HepG2 (cell line): ENCODE results near the gene POU2F2. TPM values are rescaled to one million over a fixed set of nuclear protein-coding genes. Genes with fewer than 3 reads are reported as not detected.

Experiments used
- IKZF1 ChIP-seq: fragments of 450-650 bp; IDR thresholded peaks from 2 replicates; pipeline ENCODE4 v1.7.1; 2016
- KDM2A ChIP-seq: sonication (generic); formaldehyde crosslinking; IDR thresholded peaks from 2 replicates; pipeline ENCODE4 v1.4.0; 2020; ENCODE audit warnings: low read depth, missing genetic modification reagents, borderline replicate concordance
- MYNN ChIP-seq: sonication (generic); formaldehyde crosslinking; IDR thresholded peaks from 2 replicates; pipeline ENCODE4 v1.4.0; 2020; ENCODE audit warnings: mild to moderate bottlenecking, low read depth, missing genetic modification reagents
- NR1H2 ChIP-seq: sonication (generic); formaldehyde crosslinking; IDR thresholded peaks from 2 replicates; pipeline ENCODE4 v1.8.1; 2022; ENCODE audit warnings: low read depth, missing genetic modification reagents, borderline replicate concordance
- PAX8 ChIP-seq: sonication (generic); formaldehyde crosslinking; IDR thresholded peaks from 2 replicates; pipeline ENCODE4 v1.8.0; 2022; ENCODE audit warnings: mild to moderate bottlenecking, missing genetic modification reagents, borderline replicate concordance
- SIN3A ChIP-seq: IDR thresholded peaks from 2 replicates; pipeline ENCODE4 v1.6.1; 2011; ENCODE audit warnings: low read depth, mild to moderate bottlenecking, control low read depth, low read length, borderline replicate concordance
- ZNF160 ChIP-seq: sonication (generic); formaldehyde crosslinking; IDR thresholded peaks from 2 replicates; pipeline ENCODE4 v1.8.0; 2022; ENCODE audit warnings: mild to moderate bottlenecking, inconsistent platforms, missing genetic modification reagents
- ZNF430 ChIP-seq: sonication (generic); formaldehyde crosslinking; IDR thresholded peaks from 2 replicates; pipeline ENCODE4 v1.9.0; 2021; ENCODE audit warnings: mild to moderate bottlenecking, missing genetic modification reagents
- ZNF703 ChIP-seq: sonication (generic); formaldehyde crosslinking; IDR thresholded peaks from 2 replicates; pipeline ENCODE4 v1.5.1; 2020; ENCODE audit warnings: missing genetic modification reagents, mild to moderate bottlenecking, moderate library complexity, borderline replicate concordance
- polyA plus RNA-seq, 8 experiments: library from polyadenylated mRNA; depleted of rRNA in 3 of 8; stranded (reverse) in 7 of 8; unstranded in 1 of 8; fragments of >200 nt; fragmentation: Illumina TruSeq in 4 of 8; extraction: Trizol in 4 of 8; gene quantifications; 2 replicates each; pipeline versions ENCODE4 v1.2.1 to v1.2.3, GENCODE V29; 2011 to 2016; ENCODE audit warnings: low read depth in 4 of 8, missing spikeins in 1 of 8, mixed read lengths in 1 of 8; ENCODE audit not compliant: insufficient read depth in 1 of 8
- total RNA-seq, 5 experiments: library from RNA; depleted of rRNA; stranded (reverse); fragments of >200 nt; fragmentation: Illumina TruSeq; extraction: Trizol; gene quantifications; 2 replicates each; pipeline ENCODE4 v1.2.3, GENCODE V29; 2016; ENCODE audit warnings: low read depth in 1 of 5
- TF ChIP-seq, protein P1 (sequence below): sonication (generic); formaldehyde crosslinking; IDR thresholded peaks from 2 replicates; pipeline ENCODE4 v1.5.0; 2020; ENCODE audit warnings: mild to moderate bottlenecking, missing genetic modification reagents, borderline replicate concordance
- TF ChIP-seq, protein P2 (sequence below): sonication (generic); formaldehyde crosslinking; IDR thresholded peaks from 2 replicates; pipeline ENCODE4 v1.4.0; 2020; ENCODE audit warnings: missing genetic modification reagents
- TF ChIP-seq, protein P3 (sequence below): sonication (generic); formaldehyde crosslinking; IDR thresholded peaks from 2 replicates; pipeline ENCODE4 v1.4.0; 2020; ENCODE audit warnings: mild to moderate bottlenecking, missing genetic modification reagents
- TF ChIP-seq, protein P4 (sequence below): sonication (generic); formaldehyde crosslinking; IDR thresholded peaks from 2 replicates; pipeline ENCODE4 v1.8.0; 2022; ENCODE audit warnings: low read depth, missing genetic modification reagents
- TF ChIP-seq, protein P5 (sequence below): conservative IDR thresholded peaks from 2 replicates; pipeline ENCODE4 v1.6.1; 2018; ENCODE audit warnings: missing genetic modification reagents

POU2F2 gene
- total and polyA plus RNA-seq, 2 of the 13 experiments (the other 11 are each of a cell fraction or from before 2014, with no cell fraction given) = 0.09 to 0.17 TPM

DNA sequence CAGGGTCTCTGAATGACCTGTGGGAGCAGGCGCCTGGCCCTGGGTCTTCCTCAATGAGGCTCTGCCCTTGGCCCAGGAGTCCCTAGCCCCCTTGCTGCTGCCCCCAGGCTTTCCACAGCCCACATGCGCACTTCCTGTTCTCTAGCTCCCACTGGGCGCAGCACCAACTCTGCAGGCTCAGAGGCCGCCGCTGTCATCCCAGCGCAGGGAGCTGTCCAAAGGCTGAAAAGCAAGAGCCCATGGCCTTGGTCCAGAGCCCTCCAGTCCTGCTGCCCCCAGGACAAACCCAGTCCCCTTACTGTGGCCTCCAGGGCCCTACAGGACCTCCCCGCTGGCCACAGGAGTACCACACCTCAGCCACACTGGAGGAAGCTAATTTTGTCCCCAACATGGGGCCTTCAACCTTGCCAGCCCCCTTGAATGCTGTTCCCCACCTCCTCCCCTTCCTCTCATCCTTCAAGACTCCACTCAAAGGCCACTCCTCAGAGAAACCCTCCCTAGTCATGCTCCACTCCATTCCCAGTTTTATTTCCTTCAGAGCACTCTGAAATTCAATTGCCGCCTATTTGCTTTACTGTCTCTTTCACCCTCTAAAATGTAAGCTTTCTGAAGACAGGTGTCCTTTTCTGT, 8.0 kb upstream of the POU2F2 start (continued):
- TF ChIP-seq KDM2A (peak; percentile 53; the same call in 1 of the 2 replicates), MYNN (CRISPR knock-in tag) (no peak), PAX8 (CRISPR knock-in tag) (no peak), ZNF160 (0 out of 2 replicates have a peak, but pooled peaks have one; percentile 39), IKZF1 (no peak), SIN3A (peak; percentile 76; the same call in 1 of the 2 replicates), NR1H2 (CRISPR knock-in tag) (no peak), ZNF703 (CRISPR knock-in tag) (no peak), ZNF430 (CRISPR knock-in tag) (peak; percentile 57; the same call in 1 of the 2 replicates)
- TF ChIP-seq, protein P1, sequence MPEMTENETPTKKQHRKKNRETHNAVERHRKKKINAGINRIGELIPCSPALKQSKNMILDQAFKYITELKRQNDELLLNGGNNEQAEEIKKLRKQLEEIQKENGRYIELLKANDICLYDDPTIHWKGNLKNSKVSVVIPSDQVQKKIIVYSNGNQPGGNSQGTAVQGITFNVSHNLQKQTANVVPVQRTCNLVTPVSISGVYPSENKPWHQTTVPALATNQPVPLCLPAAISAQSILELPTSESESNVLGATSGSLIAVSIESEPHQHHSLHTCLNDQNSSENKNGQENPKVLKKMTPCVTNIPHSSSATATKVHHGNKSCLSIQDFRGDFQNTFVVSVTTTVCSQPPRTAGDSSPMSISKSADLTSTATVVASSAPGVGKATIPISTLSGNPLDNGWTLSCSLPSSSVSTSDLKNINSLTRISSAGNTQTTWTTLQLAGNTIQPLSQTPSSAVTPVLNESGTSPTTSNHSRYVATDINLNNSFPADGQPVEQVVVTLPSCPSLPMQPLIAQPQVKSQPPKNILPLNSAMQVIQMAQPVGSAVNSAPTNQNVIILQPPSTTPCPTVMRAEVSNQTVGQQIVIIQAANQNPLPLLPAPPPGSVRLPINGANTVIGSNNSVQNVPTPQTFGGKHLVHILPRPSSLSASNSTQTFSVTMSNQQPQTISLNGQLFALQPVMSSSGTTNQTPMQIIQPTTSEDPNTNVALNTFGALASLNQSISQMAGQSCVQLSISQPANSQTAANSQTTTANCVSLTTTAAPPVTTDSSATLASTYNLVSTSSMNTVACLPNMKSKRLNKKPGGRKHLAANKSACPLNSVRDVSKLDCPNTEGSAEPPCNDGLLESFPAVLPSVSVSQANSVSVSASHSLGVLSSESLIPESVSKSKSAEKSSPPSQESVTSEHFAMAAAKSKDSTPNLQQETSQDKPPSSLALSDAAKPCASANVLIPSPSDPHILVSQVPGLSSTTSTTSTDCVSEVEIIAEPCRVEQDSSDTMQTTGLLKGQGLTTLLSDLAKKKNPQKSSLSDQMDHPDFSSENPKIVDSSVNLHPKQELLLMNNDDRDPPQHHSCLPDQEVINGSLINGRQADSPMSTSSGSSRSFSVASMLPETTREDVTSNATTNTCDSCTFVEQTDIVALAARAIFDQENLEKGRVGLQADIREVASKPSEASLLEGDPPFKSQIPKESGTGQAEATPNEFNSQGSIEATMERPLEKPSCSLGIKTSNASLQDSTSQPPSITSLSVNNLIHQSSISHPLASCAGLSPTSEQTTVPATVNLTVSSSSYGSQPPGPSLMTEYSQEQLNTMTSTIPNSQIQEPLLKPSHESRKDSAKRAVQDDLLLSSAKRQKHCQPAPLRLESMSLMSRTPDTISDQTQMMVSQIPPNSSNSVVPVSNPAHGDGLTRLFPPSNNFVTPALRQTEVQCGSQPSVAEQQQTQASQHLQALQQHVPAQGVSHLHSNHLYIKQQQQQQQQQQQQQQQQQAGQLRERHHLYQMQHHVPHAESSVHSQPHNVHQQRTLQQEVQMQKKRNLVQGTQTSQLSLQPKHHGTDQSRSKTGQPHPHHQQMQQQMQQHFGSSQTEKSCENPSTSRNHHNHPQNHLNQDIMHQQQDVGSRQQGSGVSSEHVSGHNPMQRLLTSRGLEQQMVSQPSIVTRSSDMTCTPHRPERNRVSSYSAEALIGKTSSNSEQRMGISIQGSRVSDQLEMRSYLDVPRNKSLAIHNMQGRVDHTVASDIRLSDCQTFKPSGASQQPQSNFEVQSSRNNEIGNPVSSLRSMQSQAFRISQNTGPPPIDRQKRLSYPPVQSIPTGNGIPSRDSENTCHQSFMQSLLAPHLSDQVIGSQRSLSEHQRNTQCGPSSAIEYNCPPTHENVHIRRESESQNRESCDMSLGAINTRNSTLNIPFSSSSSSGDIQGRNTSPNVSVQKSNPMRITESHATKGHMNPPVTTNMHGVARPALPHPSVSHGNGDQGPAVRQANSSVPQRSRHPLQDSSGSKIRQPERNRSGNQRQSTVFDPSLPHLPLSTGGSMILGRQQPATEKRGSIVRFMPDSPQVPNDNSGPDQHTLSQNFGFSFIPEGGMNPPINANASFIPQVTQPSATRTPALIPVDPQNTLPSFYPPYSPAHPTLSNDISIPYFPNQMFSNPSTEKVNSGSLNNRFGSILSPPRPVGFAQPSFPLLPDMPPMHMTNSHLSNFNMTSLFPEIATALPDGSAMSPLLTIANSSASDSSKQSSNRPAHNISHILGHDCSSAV (CRISPR knock-in tag) = no peak
- TF ChIP-seq, protein P2, sequence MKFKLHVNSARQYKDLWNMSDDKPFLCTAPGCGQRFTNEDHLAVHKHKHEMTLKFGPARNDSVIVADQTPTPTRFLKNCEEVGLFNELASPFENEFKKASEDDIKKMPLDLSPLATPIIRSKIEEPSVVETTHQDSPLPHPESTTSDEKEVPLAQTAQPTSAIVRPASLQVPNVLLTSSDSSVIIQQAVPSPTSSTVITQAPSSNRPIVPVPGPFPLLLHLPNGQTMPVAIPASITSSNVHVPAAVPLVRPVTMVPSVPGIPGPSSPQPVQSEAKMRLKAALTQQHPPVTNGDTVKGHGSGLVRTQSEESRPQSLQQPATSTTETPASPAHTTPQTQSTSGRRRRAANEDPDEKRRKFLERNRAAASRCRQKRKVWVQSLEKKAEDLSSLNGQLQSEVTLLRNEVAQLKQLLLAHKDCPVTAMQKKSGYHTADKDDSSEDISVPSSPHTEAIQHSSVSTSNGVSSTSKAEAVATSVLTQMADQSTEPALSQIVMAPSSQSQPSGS (CRISPR knock-in tag) = peak; percentile 50; the same call in 1 of the 2 replicates
- TF ChIP-seq, protein P3, sequence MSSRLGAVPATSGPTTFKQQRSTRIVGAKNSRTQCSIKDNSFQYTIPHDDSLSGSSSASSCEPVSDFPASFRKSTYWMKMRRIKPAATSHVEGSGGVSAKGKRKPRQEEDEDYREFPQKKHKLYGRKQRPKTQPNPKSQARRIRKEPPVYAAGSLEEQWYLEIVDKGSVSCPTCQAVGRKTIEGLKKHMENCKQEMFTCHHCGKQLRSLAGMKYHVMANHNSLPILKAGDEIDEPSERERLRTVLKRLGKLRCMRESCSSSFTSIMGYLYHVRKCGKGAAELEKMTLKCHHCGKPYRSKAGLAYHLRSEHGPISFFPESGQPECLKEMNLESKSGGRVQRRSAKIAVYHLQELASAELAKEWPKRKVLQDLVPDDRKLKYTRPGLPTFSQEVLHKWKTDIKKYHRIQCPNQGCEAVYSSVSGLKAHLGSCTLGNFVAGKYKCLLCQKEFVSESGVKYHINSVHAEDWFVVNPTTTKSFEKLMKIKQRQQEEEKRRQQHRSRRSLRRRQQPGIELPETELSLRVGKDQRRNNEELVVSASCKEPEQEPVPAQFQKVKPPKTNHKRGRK (CRISPR knock-in tag) = no peak
- TF ChIP-seq, protein P4, sequence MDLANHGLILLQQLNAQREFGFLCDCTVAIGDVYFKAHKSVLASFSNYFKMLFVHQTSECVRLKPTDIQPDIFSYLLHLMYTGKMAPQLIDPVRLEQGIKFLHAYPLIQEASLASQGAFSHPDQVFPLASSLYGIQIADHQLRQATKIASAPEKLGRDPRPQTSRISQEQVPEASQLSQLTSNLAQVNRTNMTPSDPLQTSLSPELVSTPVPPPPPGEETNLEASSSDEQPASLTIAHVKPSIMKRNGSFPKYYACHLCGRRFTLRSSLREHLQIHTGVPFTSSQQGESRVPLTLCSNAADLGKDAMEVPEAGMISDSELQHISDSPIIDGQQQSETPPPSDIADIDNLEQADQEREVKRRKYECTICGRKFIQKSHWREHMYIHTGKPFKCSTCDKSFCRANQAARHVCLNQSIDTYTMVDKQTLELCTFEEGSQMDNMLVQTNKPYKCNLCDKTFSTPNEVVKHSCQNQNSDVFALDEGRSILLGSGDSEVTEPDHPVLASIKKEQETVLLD (CRISPR knock-in tag) = no peak
- TF ChIP-seq, protein P5, sequence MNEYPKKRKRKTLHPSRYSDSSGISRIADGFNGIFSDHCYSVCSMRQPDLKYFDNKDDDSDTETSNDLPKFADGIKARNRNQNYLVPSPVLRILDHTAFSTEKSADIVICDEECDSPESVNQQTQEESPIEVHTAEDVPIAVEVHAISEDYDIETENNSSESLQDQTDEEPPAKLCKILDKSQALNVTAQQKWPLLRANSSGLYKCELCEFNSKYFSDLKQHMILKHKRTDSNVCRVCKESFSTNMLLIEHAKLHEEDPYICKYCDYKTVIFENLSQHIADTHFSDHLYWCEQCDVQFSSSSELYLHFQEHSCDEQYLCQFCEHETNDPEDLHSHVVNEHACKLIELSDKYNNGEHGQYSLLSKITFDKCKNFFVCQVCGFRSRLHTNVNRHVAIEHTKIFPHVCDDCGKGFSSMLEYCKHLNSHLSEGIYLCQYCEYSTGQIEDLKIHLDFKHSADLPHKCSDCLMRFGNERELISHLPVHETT (CRISPR knock-in tag) = no peak
